ENCODE data around the gene CMTM8. TPM values are rescaled to one million over a fixed set of nuclear protein-coding genes. Genes with fewer than 3 reads are reported as not detected.

Gene CMTM8
- total RNA-seq, 1 donor from 2014 or later = 7.5 TPM

GRCh38 chr3:32237670-32238452 is 619 bp upstream of the CMTM8 start:
- no peak for DNase-seq (ENCODE audit: low read depth)
- TF ChIP-seq CTCF (IDR thresholded peaks at IDR 0.05; ENCODE audit: insufficient read depth, low read length, poor library complexity, severe bottlenecking) = no peak

GRCh38 chr3:32239307-32240158 is 1.1 kb downstream of the CMTM8 start:
- no peaks in the 10 kb centered on the region for H3K36me3 ChIP-seq (ENCODE audit: control insufficient read depth, insufficient read depth, low read length)
- no peak for DNase-seq (ENCODE audit: low read depth)
- TF ChIP-seq CTCF (IDR thresholded peaks at IDR 0.05; ENCODE audit: insufficient read depth, low read length, poor library complexity, severe bottlenecking) = no peak
- no peaks in the 10 kb centered on the region for H3K27me3 ChIP-seq (ENCODE audit: control insufficient read depth, insufficient read depth, low read length)
- H3K4me3 ChIP-seq (ENCODE audit: low read depth, low read length) = peak overlapping the region; percentile 77

More at GRCh38 chr3:32237670-32238452, 619 bp upstream of the CMTM8 start:
- H3K27me3 ChIP-seq (ENCODE audit: control insufficient read depth, insufficient read depth, low read length) = no peaks in the 10 kb centered on the region
- H3K36me3 ChIP-seq (ENCODE audit: control insufficient read depth, insufficient read depth, low read length) = no peaks in the 10 kb centered on the region
- H3K4me3 ChIP-seq (ENCODE audit: low read depth, low read length) = peak overlapping the region; percentile 77

GRCh38 chr3:32240159-32240545 is 1.7 kb downstream of the CMTM8 start:
- no peak overlapping the region for H3K4me3 ChIP-seq (ENCODE audit: low read depth, low read length)
- peak; percentile 59 for TF ChIP-seq CTCF (IDR thresholded peaks at IDR 0.05; ENCODE audit: insufficient read depth, low read length, poor library complexity, severe bottlenecking)
- no peak for DNase-seq (ENCODE audit: low read depth)
- H3K27me3 ChIP-seq (ENCODE audit: control insufficient read depth, insufficient read depth, low read length) = no peaks in the 10 kb centered on the region
- H3K36me3 ChIP-seq (ENCODE audit: control insufficient read depth, insufficient read depth, low read length) = no peaks in the 10 kb centered on the region

GRCh38 chr3:32241100-32241499 is 2.6 kb downstream of the CMTM8 start:
- TF ChIP-seq CTCF (IDR thresholded peaks at IDR 0.05; ENCODE audit: insufficient read depth, low read length, poor library complexity, severe bottlenecking) = no peak
- DNase-seq (ENCODE audit: low read depth) = no peak
- Histone ChIP-seq H3K27me3 (ENCODE audit: control insufficient read depth, insufficient read depth, low read length) (no peaks in the 10 kb centered on the region), H3K36me3 (ENCODE audit: control insufficient read depth, insufficient read depth, low read length) (no peaks in the 10 kb centered on the region), H3K4me3 (ENCODE audit: low read depth, low read length) (no peak overlapping the region)

- no peaks in the 10 kb centered on the region for H3K27me3 ChIP-seq (ENCODE audit: control insufficient read depth, insufficient read depth, low read length)
- H3K4me3 ChIP-seq (ENCODE audit: low read depth, low read length) = no peak overlapping the region
- H3K36me3 ChIP-seq (ENCODE audit: control insufficient read depth, insufficient read depth, low read length) = no peaks in the 10 kb centered on the region
- no peak for TF ChIP-seq CTCF (IDR thresholded peaks at IDR 0.05; ENCODE audit: insufficient read depth, low read length, poor library complexity, severe bottlenecking)
- DNase-seq (ENCODE audit: low read depth) = no peak
Observed at GRCh38 chr3:32243519-32243918, 5.0 kb downstream of the CMTM8 start.
